Fibroblast of skin of right quadriceps (primary cell): Measurements from ENCODE around the gene INTS2.
"Not testable (repeated sequence)": the region's sequence is repeated elsewhere in the genome, so short reads cannot be mapped to it uniquely, and the experiment has no call there.

Experiments used
- DNase-seq: peaks from one replicate; pipeline ENCODE4 v3.0.0-alpha.2; 2013

The INTS2 gene

GRCh38 chr17:61821655-61822054, 106.1 kb downstream of the INTS2 start:
- DNase-seq = no peak

GRCh38 chr17:61819265-61819664, 108.5 kb downstream of the INTS2 start:
- not testable (repeated sequence) for DNase-seq

- DNase-seq = no peak
Observed at GRCh38 chr17:61818225-61818624, 109.6 kb downstream of the INTS2 start.

- no peak for DNase-seq
Observed at GRCh38 chr17:61817452-61817851, 110.3 kb downstream of the INTS2 start.

GRCh38 chr17:61816538-61816937, 111.2 kb downstream of the INTS2 start:
- DNase-seq = no peak

- DNase-seq = no peak
Observed at GRCh38 chr17:61815863-61816503, 111.8 kb downstream of the INTS2 start.
